GM10266 (cell line): ENCODE results near the gene CHST2.

Source experiments
- DNase-seq: peaks from one replicate; pipeline ENCODE4 v3.0.0; 2012; ENCODE audit errors: extremely low spot score
- TF ChIP-seq, protein P1 (sequence below): IDR thresholded peaks from 2 replicates; pipeline ENCODE4 v1.5.1; 2012; ENCODE audit warnings: mild to moderate bottlenecking, low read depth; ENCODE audit not compliant: control insufficient read depth, insufficient read depth; ENCODE audit errors: missing control alignments

Gene CHST2

GRCh38 chr3:143137435-143138036 is 18.0 kb downstream of the CHST2 start:
- DNase-seq, result no peak
- TF ChIP-seq, protein P1, sequence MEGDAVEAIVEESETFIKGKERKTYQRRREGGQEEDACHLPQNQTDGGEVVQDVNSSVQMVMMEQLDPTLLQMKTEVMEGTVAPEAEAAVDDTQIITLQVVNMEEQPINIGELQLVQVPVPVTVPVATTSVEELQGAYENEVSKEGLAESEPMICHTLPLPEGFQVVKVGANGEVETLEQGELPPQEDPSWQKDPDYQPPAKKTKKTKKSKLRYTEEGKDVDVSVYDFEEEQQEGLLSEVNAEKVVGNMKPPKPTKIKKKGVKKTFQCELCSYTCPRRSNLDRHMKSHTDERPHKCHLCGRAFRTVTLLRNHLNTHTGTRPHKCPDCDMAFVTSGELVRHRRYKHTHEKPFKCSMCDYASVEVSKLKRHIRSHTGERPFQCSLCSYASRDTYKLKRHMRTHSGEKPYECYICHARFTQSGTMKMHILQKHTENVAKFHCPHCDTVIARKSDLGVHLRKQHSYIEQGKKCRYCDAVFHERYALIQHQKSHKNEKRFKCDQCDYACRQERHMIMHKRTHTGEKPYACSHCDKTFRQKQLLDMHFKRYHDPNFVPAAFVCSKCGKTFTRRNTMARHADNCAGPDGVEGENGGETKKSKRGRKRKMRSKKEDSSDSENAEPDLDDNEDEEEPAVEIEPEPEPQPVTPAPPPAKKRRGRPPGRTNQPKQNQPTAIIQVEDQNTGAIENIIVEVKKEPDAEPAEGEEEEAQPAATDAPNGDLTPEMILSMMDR, result no peak

DNA sequence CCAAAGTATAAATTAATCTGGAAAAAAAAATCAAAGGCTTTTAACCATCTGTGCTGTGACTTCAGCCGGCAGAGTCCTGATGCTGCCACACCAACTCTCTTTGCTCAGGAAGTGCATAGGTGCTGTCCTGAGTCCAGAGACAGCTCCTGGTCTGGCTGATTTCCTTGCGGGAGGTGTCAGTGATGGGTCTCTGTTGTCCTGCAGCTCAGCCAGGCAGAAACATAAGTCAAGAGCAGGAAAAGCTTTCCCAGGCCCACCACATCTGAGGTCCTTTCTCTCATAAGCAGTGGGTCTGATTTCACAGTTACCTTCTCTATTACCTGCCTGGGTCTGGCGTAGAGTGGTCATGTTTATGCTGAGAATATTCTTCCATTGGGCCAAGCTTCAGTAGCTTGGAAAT is 19.4 kb downstream of the CHST2 start:
- DNase-seq, result no peak
- TF ChIP-seq, protein P1, result no peak

DNA sequence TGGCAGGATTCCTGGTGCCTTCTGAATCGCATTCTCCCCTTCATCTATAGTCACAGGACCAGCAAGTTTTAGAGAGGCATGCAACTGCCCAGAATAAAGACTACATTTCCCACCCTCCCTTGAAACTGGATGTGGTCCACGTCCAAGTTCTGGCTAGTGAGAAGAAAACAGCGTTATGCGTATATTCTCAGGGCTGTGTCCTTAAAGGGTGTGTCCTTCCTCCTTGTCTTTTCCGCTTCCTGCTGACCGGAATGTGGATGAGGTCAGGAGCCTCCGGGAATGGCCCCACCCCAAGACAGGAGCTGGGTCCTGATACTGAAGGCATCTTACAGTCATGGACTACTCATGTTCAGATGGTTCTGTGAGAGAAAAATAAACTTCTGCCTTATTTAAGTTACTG is 20.2 kb downstream of the CHST2 start:
- DNase-seq, result no peak
- TF ChIP-seq, protein P1, result no peak

DNA sequence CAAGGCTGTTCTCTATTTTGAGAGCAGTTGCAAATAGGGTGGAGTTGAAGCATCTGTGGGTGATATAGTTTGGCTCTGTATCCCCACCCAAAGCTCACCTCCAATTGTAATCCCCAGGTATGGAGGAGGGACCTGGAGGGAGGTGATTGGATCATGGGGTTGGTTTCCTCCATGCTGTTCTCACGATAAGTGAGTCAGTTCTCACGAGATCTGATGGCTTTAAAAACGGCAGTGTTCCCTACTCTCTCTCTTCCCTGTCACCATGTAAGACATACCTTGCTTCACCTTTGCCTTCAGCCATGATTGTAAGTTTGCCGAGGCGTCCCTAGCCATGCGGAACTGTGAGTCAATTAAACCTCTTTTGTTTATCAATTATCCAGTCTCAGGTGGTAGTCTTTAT is 21.0 kb downstream of the CHST2 start:
- no peak for DNase-seq
- TF ChIP-seq, protein P1, result no peak

- DNase-seq, result no peak
- TF ChIP-seq, protein P1, result no peak
These were observed 22.8 kb downstream of the CHST2 start for GRCh38 chr3:143142354-143142753.

GRCh38 chr3:143145906-143146305 is 26.3 kb downstream of the CHST2 start:
- TF ChIP-seq, protein P1, result no peak
- no peak for DNase-seq

GRCh38 chr3:143146486-143147274 is 27.1 kb downstream of the CHST2 start:
- TF ChIP-seq, protein P1, result no peak
- DNase-seq, result no peak
